ENCODE data around the gene UBE2Q2. TPM values are rescaled to one million over a fixed set of nuclear protein-coding genes. Genes with fewer than 3 reads are reported as not detected.

UBE2Q2 gene
- polyA plus RNA-seq, 2 donors = 10.9 to 12.2 TPM

DNA sequence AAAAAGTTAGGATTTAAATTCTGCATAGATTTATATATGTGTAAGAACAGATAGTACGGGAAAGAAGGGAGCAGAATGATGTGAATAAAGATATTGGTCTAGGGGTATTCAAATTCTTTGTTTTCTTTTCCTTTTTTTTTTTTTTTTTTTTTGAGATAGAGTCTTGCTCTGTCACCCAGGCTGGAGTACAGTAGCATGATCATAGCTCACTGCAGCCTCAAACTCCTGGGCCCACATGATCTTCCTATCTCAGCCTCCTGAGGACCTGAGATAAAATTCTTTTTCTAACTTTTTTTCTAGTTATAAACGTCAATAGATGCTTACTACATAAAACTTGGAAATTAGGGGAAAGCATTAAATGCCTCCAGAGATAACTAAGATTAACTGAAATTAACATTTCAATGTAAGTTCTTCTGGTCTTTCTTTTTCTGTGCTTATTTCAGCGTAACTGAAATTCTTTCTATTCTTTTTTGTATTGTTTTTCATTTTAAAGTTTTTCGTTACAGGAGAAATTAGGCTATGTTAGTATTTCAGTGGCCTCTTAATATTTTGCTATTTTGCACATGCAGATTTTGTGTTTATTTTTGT, 29.2 kb downstream of the UBE2Q2 start:
- H3K36me3 ChIP-seq (ENCODE audit: control insufficient read depth in 2 of 2, insufficient read depth in 2 of 2, low read length in 1 of 2) = peaks cover 0 to 6% of the 10 kb centered on the region in 2 donors
- H3K27ac ChIP-seq (ENCODE audit: low read depth in 2 of 2, low read length in 1 of 2) = no peak overlapping the region
- no peaks in the 10 kb centered on the region for H3K4me1 ChIP-seq (ENCODE audit: control insufficient read depth in 2 of 2, insufficient read depth in 2 of 2, low read length in 1 of 2)
- H3K9me3 ChIP-seq (ENCODE audit: control insufficient read depth in 2 of 2, insufficient read depth in 1 of 2, low read depth in 1 of 2, low read length in 1 of 2) = no peaks in the 10 kb centered on the region
- H3K4me3 ChIP-seq (ENCODE audit: low read depth in 1 of 2, low read length in 2 of 2) = no peak overlapping the region
- WGBS, 2 donors = 87 to 88% methylated on average over 4 of the region's 4 CpGs
- H3K27me3 ChIP-seq (ENCODE audit: control insufficient read depth in 1 of 2, insufficient read depth in 2 of 2, low read length in 2 of 2) = no peaks in the 10 kb centered on the region

DNA sequence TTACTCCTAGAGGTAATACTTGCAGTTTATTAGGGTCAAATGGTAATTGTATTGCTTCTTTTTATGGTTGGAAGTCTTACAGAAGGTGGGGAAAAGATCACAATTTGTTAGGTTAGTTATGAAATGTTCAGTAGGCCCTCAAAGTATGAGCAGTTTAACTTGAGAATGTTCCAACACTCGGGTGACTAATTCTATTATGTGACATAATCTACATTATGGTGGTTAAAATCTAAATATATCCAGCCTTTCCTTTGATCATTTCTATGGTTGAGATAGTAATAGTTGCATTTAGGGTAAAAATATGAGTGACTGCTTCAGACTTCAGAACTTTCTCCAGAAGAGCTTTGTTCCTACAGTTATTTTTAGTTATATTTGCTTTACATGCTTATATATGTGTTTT, 40.8 kb downstream of the UBE2Q2 start:
- WGBS, 2 donors = 55 to 60% methylated on average over 1 of the region's 1 CpG
- H3K4me1 ChIP-seq (ENCODE audit: control insufficient read depth in 2 of 2, insufficient read depth in 2 of 2, low read length in 1 of 2) = no peaks in the 10 kb centered on the region
- H3K36me3 ChIP-seq (ENCODE audit: control insufficient read depth in 2 of 2, insufficient read depth in 2 of 2, low read length in 1 of 2) = no peaks in the 10 kb centered on the region

DNA sequence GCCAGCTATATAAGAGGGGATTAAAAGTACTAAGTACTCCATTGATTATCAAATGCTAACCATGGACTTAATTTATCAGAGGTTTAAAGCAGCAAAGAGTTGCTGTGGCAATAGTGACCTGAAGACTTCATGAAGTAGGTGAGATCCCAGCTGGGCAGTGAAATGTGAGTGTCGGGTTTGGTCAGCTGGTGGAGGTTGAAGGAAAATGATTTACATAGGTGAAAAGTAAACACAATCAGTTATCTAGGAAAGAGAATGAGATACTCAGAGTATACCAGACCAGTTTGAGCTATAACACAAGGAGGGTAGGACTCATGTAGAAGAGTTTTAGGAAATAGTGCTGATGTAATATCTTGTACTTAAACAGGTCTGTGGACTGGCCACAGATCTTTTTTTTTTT, 43.9 kb downstream of the UBE2Q2 start:
- Histone ChIP-seq H3K27me3 (ENCODE audit: control insufficient read depth in 1 of 2, insufficient read depth in 2 of 2, low read length in 2 of 2) (no peaks in the 10 kb centered on the region), H3K36me3 (ENCODE audit: control insufficient read depth in 2 of 2, insufficient read depth in 2 of 2, low read length in 1 of 2) (no peaks in the 10 kb centered on the region), H3K9me3 (ENCODE audit: control insufficient read depth in 2 of 2, insufficient read depth in 1 of 2, low read depth in 1 of 2, low read length in 1 of 2) (no peaks in the 10 kb centered on the region), H3K27ac (ENCODE audit: low read depth in 2 of 2, low read length in 1 of 2) (no peak overlapping the region), H3K4me3 (ENCODE audit: low read depth in 1 of 2, low read length in 2 of 2) (no peak overlapping the region), H3K4me1 (ENCODE audit: control insufficient read depth in 2 of 2, insufficient read depth in 2 of 2, low read length in 1 of 2) (no peaks in the 10 kb centered on the region)
- 84 to 95% methylated on average over 1 of the region's 1 CpG for WGBS, 2 donors

More for the DNA sequence above, 40.8 kb downstream of the UBE2Q2 start:
- Histone ChIP-seq H3K4me3 (ENCODE audit: low read depth in 1 of 2, low read length in 2 of 2) (no peak overlapping the region), H3K9me3 (ENCODE audit: control insufficient read depth in 2 of 2, insufficient read depth in 1 of 2, low read depth in 1 of 2, low read length in 1 of 2) (no peaks in the 10 kb centered on the region), H3K27ac (ENCODE audit: low read depth in 2 of 2, low read length in 1 of 2) (no peak overlapping the region), H3K27me3 (ENCODE audit: control insufficient read depth in 1 of 2, insufficient read depth in 2 of 2, low read length in 2 of 2) (no peaks in the 10 kb centered on the region)

DNA sequence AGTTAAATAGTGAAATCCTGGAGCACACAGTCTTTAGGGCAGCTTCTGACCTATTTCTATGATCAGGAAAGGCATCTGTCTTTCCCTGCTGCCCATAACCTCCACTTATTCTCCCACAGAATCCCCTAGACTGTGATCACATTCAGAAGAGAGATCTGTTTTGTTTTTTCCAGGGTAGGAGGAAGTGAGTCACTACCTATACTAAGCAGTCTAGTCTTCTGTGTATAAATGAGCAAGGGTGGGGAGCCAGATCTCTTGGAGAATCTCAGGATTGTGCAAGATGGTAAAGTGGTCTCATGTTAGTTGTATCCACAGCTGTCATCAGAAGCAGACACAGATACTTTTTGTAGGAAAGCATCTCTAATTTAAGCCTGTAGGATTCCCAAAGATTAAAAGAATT, 48.6 kb downstream of the UBE2Q2 start:
- Histone ChIP-seq H3K4me3 (ENCODE audit: low read depth in 1 of 2, low read length in 2 of 2) (no peak overlapping the region), H3K27ac (ENCODE audit: low read depth in 2 of 2, low read length in 1 of 2) (no peak overlapping the region), H3K9me3 (ENCODE audit: control insufficient read depth in 2 of 2, insufficient read depth in 1 of 2, low read depth in 1 of 2, low read length in 1 of 2) (no peaks in the 10 kb centered on the region)

DNA sequence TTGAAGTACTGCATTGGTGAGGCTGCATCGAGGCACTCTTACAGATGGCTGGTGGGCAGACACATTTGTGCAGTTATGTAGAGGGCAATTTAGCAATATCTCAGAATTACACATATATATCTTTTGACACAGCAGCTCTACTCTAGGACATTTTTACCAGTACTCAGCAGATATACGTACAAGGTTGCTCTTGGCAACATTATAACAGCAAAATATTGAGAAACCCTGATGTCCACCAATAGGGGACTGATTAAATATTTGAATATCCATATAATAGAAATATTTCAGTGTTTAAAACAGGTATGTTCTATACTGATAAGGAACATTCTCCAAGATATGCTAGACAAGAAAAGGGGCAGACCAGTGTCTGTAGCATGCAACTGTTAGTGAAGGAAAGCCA, 52.5 kb downstream of the UBE2Q2 start:
- Histone ChIP-seq H3K4me3 (ENCODE audit: low read depth in 1 of 2, low read length in 2 of 2) (no peak overlapping the region), H3K27me3 (ENCODE audit: control insufficient read depth in 1 of 2, insufficient read depth in 2 of 2, low read length in 2 of 2) (no peaks in the 10 kb centered on the region), H3K27ac (ENCODE audit: low read depth in 2 of 2, low read length in 1 of 2) (no peak overlapping the region), H3K36me3 (ENCODE audit: control insufficient read depth in 2 of 2, insufficient read depth in 2 of 2, low read length in 1 of 2) (no peaks in the 10 kb centered on the region), H3K9me3 (ENCODE audit: control insufficient read depth in 2 of 2, insufficient read depth in 1 of 2, low read depth in 1 of 2, low read length in 1 of 2) (no peaks in the 10 kb centered on the region), H3K4me1 (ENCODE audit: control insufficient read depth in 2 of 2, insufficient read depth in 2 of 2, low read length in 1 of 2) (no peaks in the 10 kb centered on the region)
- WGBS, 2 donors = 84 to 85% methylated on average over 2 of the region's 2 CpGs

More for the DNA sequence above, 48.6 kb downstream of the UBE2Q2 start:
- Histone ChIP-seq H3K36me3 (ENCODE audit: control insufficient read depth in 2 of 2, insufficient read depth in 2 of 2, low read length in 1 of 2) (no peaks in the 10 kb centered on the region), H3K4me1 (ENCODE audit: control insufficient read depth in 2 of 2, insufficient read depth in 2 of 2, low read length in 1 of 2) (no peaks in the 10 kb centered on the region), H3K27me3 (ENCODE audit: control insufficient read depth in 1 of 2, insufficient read depth in 2 of 2, low read length in 2 of 2) (no peaks in the 10 kb centered on the region)

DNA sequence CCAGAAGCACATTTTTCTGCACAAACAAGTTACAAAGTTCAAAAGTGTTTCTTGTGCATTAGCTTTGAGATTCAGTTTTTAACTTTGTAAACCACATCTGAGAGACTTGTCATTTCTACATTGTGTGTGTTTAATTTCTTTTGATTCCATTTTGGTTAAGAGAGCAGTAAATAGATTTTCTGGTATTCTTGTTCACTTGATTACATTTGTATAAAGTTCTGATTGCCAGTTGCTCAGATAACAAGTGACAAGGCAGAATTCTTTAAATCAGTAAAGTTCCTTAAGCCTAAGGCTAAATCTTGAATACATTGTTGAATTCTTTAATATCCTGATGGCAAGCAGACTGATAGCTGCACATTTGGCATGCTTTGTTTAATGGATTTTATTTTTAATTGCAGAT, 57.3 kb downstream of the UBE2Q2 start:
- H3K27me3 ChIP-seq (ENCODE audit: control insufficient read depth in 1 of 2, insufficient read depth in 2 of 2, low read length in 2 of 2) = no peaks in the 10 kb centered on the region

DNA sequence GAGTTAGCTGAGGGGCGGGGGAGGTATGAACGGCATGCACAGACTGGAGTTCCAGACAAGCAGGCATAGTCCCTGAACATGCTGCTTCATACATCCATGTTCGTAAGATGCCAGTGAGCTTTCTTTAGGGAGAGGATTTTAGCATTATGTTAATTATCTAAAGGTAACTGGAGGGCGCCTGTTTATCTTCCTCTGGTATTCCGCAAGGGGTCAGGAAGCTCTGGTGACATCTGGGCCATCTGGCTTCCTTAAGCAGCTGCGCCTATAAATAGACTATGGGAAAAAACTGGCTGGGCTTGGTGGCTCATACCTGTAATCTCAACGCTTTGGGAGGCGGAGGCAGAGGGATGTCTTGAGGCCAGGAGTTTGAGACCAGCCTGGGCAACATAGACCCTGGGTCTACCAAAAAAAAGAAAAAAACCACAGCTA, 58.9 kb downstream of the UBE2Q2 start:
- H3K27ac ChIP-seq (ENCODE audit: low read depth in 2 of 2, low read length in 1 of 2) = no peak overlapping the region
- no peaks in the 10 kb centered on the region for H3K9me3 ChIP-seq (ENCODE audit: control insufficient read depth in 2 of 2, insufficient read depth in 1 of 2, low read depth in 1 of 2, low read length in 1 of 2)
- H3K4me3 ChIP-seq (ENCODE audit: low read depth in 1 of 2, low read length in 2 of 2) = no peak overlapping the region
- no peaks in the 10 kb centered on the region for H3K4me1 ChIP-seq (ENCODE audit: control insufficient read depth in 2 of 2, insufficient read depth in 2 of 2, low read length in 1 of 2)
- H3K27me3 ChIP-seq (ENCODE audit: control insufficient read depth in 1 of 2, insufficient read depth in 2 of 2, low read length in 2 of 2) = no peaks in the 10 kb centered on the region
- no peaks in the 10 kb centered on the region for H3K36me3 ChIP-seq (ENCODE audit: control insufficient read depth in 2 of 2, insufficient read depth in 2 of 2, low read length in 1 of 2)
- 61 to 62% methylated on average over 8 of the region's 8 CpGs for WGBS, 2 donors

More for the DNA sequence above, 57.3 kb downstream of the UBE2Q2 start:
- Histone ChIP-seq H3K4me1 (ENCODE audit: control insufficient read depth in 2 of 2, insufficient read depth in 2 of 2, low read length in 1 of 2) (no peaks in the 10 kb centered on the region), H3K27ac (ENCODE audit: low read depth in 2 of 2, low read length in 1 of 2) (no peak overlapping the region), H3K4me3 (ENCODE audit: low read depth in 1 of 2, low read length in 2 of 2) (no peak overlapping the region), H3K36me3 (ENCODE audit: control insufficient read depth in 2 of 2, insufficient read depth in 2 of 2, low read length in 1 of 2) (no peaks in the 10 kb centered on the region), H3K9me3 (ENCODE audit: control insufficient read depth in 2 of 2, insufficient read depth in 1 of 2, low read depth in 1 of 2, low read length in 1 of 2) (no peaks in the 10 kb centered on the region)

DNA sequence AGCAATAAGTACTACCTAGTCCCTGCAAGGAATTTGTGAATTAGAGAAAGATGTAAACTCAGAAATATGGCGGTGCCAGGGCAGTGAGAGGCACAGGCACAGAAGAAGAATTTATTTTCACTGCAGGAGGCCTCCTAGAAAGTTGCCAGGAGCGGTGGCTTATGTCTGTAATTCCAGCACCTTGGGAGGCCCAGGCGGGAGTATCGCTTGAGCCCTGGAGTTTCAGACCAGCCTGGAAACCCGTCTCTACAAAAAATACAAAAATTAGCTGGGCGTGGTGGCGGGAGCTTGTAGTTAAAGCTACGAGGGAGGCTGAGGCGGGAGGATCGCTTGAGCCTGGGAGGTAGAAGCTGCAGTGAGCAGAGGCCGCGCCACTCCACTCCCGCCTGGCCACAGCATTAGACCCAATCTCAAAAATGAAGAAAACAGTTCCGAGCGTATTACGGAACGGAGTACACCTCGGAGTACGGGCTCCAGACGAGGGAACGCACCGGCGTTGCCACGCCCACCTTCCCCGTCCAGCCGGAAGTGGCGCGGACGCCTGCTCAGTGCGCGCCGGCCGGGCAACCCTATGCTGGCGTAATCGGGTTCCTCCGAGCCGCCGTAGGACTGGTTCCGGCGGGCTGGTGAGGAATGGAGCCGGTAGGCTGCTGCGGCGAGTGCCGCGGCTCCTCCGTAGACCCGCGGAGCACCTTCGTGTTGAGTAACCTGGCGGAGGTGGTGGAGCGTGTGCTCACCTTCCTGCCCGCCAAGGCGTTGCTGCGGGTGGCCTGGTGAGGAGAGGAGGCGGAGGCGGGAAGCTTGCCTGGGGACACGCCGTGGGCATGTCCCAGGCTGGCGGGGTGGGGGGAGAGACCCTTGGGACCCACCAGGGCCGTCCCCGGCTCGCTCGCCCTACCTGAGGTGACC, 60.3 kb downstream of the UBE2Q2 start, which contains the start of gene FBXO22:
Gene FBXO22 (plus strand): TSS at position 548 of the 909 bp plus-strand sequence. CDS start 86 bp downstream, at position 634.
- 2 to 3% methylated on average over 59 to 63 of the region's 63 CpGs for WGBS, 2 donors
- Histone ChIP-seq H3K4me1 (ENCODE audit: control insufficient read depth in 2 of 2, insufficient read depth in 2 of 2, low read length in 1 of 2) (no peaks in the 10 kb centered on the region), H3K27me3 (ENCODE audit: control insufficient read depth in 1 of 2, insufficient read depth in 2 of 2, low read length in 2 of 2) (no peaks in the 10 kb centered on the region), H3K27ac (ENCODE audit: low read depth in 2 of 2, low read length in 1 of 2) (peak within 1 kb of the TSS; percentile 68 to 94), H3K36me3 (ENCODE audit: control insufficient read depth in 2 of 2, insufficient read depth in 2 of 2, low read length in 1 of 2) (no peaks in the 10 kb centered on the region), H3K4me3 (ENCODE audit: low read depth in 1 of 2, low read length in 2 of 2) (peak within 1 kb of the TSS; percentile 78 to 96), H3K9me3 (ENCODE audit: control insufficient read depth in 2 of 2, insufficient read depth in 1 of 2, low read depth in 1 of 2, low read length in 1 of 2) (no peaks in the 10 kb centered on the region)

DNA sequence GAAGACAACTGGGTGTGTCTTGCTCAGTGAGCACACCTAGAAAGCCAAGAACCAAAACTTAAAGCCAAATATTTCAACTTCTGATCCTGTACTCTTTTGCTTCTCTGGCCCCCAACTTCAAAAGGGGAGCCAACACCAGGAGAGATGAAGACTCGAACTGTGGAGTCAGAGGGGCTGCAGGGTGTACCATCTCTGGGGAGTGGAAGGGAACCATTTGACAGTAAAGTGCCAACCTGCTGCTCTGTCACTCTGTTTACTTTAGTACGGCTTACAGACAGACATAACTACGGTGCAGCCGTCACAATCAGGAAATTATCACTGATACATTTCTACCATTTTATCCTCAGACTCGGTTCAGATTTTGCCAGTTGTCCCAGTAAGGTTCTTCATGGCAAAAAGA, 62.0 kb downstream of the UBE2Q2 start:
- no peaks in the 10 kb centered on the region for H3K9me3 ChIP-seq (ENCODE audit: control insufficient read depth in 2 of 2, insufficient read depth in 1 of 2, low read depth in 1 of 2, low read length in 1 of 2)
- H3K27me3 ChIP-seq (ENCODE audit: control insufficient read depth in 1 of 2, insufficient read depth in 2 of 2, low read length in 2 of 2) = no peaks in the 10 kb centered on the region
- H3K36me3 ChIP-seq (ENCODE audit: control insufficient read depth in 2 of 2, insufficient read depth in 2 of 2, low read length in 1 of 2) = no peaks in the 10 kb centered on the region
- 83% methylated on average over 5 of the region's 5 CpGs for WGBS, 2 donors
- H3K4me3 ChIP-seq (ENCODE audit: low read depth in 1 of 2, low read length in 2 of 2) = no peak overlapping the region
- no peaks in the 10 kb centered on the region for H3K4me1 ChIP-seq (ENCODE audit: control insufficient read depth in 2 of 2, insufficient read depth in 2 of 2, low read length in 1 of 2)
- H3K27ac ChIP-seq (ENCODE audit: low read depth in 2 of 2, low read length in 1 of 2) = no peak overlapping the region

Measured in esophagus (tissue), 2 donors.